IMR-90 (cell line): ENCODE results near the gene ZNRF3. TPM values are rescaled to one million over a fixed set of nuclear protein-coding genes. Genes with fewer than 3 reads are reported as not detected.
"Not testable (repeated sequence)": the region's sequence is repeated elsewhere in the genome, so short reads cannot be mapped to it uniquely, and the experiment has no call there.

Experiments used
- ATAC-seq: fragments of 200-7000 bp; cut with Tn5 transposase; 2 replicates; pipeline ENCODE4 v1.9.1; 2020; ENCODE audit warnings: low read depth, mild to moderate bottlenecking, moderate library complexity
- BruUV-seq: library from RNA; stranded (reverse); fragments of 400-500 nt; replicated peaks from 2 replicates; lab custom pipeline; 2021; lab: Mats Ljungman, UMichigan
- CTCF ChIA-PET: fragments of 300-600 bp; formaldehyde crosslinking; extraction: SDS; loops from one replicate; lab custom pipeline; 2021; ENCODE audit warnings: antibody characterized with exemption; lab: Yijun Ruan, JAX
- POLR2A ChIA-PET: fragments of 300-600 bp; sonication (Branson Sonifier 250); formaldehyde crosslinking; loops from one replicate; lab custom pipeline; 2022; ENCODE audit warnings: antibody characterized with exemption; ENCODE audit not compliant: unreplicated experiment; lab: Charles Lee
- DNase-seq: peaks from one replicate; pipeline ENCODE4 v3.0.0; 2013
- H2AFZ ChIP-seq: replicated peaks from 2 replicates; pipeline ENCODE3; 2013; ENCODE audit warnings: low read length, mild to moderate bottlenecking; ENCODE audit not compliant: poor library complexity
- H2AK5ac ChIP-seq: 2 replicates; pipeline ENCODE4 v1.6.1; 2013; ENCODE audit warnings: low read depth, low read length, inconsistent platforms
- H2AK9ac ChIP-seq: replicated peaks from 2 replicates; pipeline ENCODE3; 2013; ENCODE audit warnings: mild to moderate bottlenecking, low read depth, low read length, moderate library complexity; ENCODE audit not compliant: poor library complexity
- H2BK120ac ChIP-seq: 2 replicates; pipeline ENCODE4 v1.6.1; 2013; ENCODE audit warnings: low read depth, low read length, inconsistent platforms
- H2BK15ac ChIP-seq: 3 replicates; pipeline ENCODE4 v1.6.1; 2013; ENCODE audit warnings: low read depth, low read length, inconsistent platforms
- H2BK20ac ChIP-seq: 2 replicates; pipeline ENCODE4 v1.6.1; 2013; ENCODE audit warnings: low read depth, mild to moderate bottlenecking, inconsistent platforms, low read length, moderate library complexity
- H2BK5ac ChIP-seq: 2 replicates; pipeline ENCODE4 v1.6.1; 2013; ENCODE audit warnings: mild to moderate bottlenecking, low read depth, low read length, inconsistent platforms; ENCODE audit not compliant: poor library complexity, severe bottlenecking
- H3K14ac ChIP-seq: replicated peaks from 2 replicates; pipeline ENCODE4 v1.6.1; 2013; ENCODE audit warnings: low read depth, low read length, inconsistent platforms
- H3K18ac ChIP-seq: 2 replicates; pipeline ENCODE4 v1.6.1; 2013; ENCODE audit warnings: low read depth, low read length, control low read depth
- H3K23ac ChIP-seq: 2 replicates; pipeline ENCODE4 v1.6.1; 2013; ENCODE audit warnings: low read depth, low read length, inconsistent platforms
- H3K27ac ChIP-seq: 2 replicates; pipeline ENCODE4 v1.5.1; 2013; ENCODE audit warnings: mild to moderate bottlenecking, control low read depth, low read length; ENCODE audit not compliant: insufficient read depth
- H3K27me3 ChIP-seq: 2 replicates; pipeline ENCODE4 v1.6.1; 2013; ENCODE audit warnings: low read length; ENCODE audit not compliant: control insufficient read depth, insufficient read depth
- H3K36me3 ChIP-seq: 2 replicates; pipeline ENCODE4 v1.6.1; 2013; ENCODE audit warnings: low read length, mixed read lengths; ENCODE audit not compliant: control insufficient read depth, insufficient read depth
- H3K4ac ChIP-seq: 2 replicates; pipeline ENCODE4 v1.6.1; 2013; ENCODE audit warnings: low read depth, low read length, inconsistent platforms
- H3K4me1 ChIP-seq: 2 replicates; pipeline ENCODE4 v1.6.1; 2013; ENCODE audit warnings: low read length, mixed read lengths; ENCODE audit not compliant: control insufficient read depth, insufficient read depth
- H3K4me2 ChIP-seq: 2 replicates; pipeline ENCODE4 v1.6.1; 2013; ENCODE audit warnings: low read depth, mild to moderate bottlenecking, control low read depth, low read length, moderate library complexity
- H3K4me3 ChIP-seq: 2 replicates; pipeline ENCODE4 v1.5.1; 2013; ENCODE audit warnings: low read depth, mild to moderate bottlenecking, control low read depth, low read length, moderate library complexity; ENCODE audit not compliant: insufficient read depth
- H3K56ac ChIP-seq: 2 replicates; pipeline ENCODE4 v1.6.1; 2013; ENCODE audit warnings: low read length, inconsistent platforms; ENCODE audit not compliant: insufficient read depth; ENCODE audit errors: extremely low read depth
- H3K79me1 ChIP-seq, 2 experiments: 2 replicates each; pipeline ENCODE4 v1.6.1; 2013; ENCODE audit warnings: low read length in 2 of 2, inconsistent platforms in 1 of 2, low read depth in 1 of 2
- H3K9ac ChIP-seq: 2 replicates; pipeline ENCODE4 v1.6.1; 2013; ENCODE audit warnings: low read depth, low read length, control low read depth
- H3K9me1 ChIP-seq: 2 replicates; pipeline ENCODE4 v1.6.1; 2013; ENCODE audit warnings: low read length, inconsistent platforms; ENCODE audit not compliant: insufficient read depth
- H3K9me3 ChIP-seq: 2 replicates; pipeline ENCODE4 v1.6.1; 2013; ENCODE audit warnings: low read length; ENCODE audit not compliant: control insufficient read depth, insufficient read depth
- H4K20me1 ChIP-seq: 2 replicates; pipeline ENCODE4 v1.6.1; 2013; ENCODE audit warnings: low read length, inconsistent platforms; ENCODE audit not compliant: insufficient read depth
- H4K5ac ChIP-seq: 2 replicates; pipeline ENCODE4 v1.6.1; 2013; ENCODE audit warnings: mild to moderate bottlenecking, low read depth, low read length, control low read depth
- H4K8ac ChIP-seq, 2 experiments: 2 replicates each; pipeline ENCODE4 v1.6.1; 2013; ENCODE audit warnings: low read depth in 2 of 2, low read length in 2 of 2, control low read depth in 1 of 2, inconsistent platforms in 1 of 2
- H4K91ac ChIP-seq: 2 replicates; pipeline ENCODE4 v1.6.1; 2013; ENCODE audit warnings: low read depth, low read length, inconsistent platforms; ENCODE audit not compliant: insufficient read depth
- CEBPB ChIP-seq: IDR thresholded peaks from 2 replicates; pipeline ENCODE4 v1.6.1; 2012; ENCODE audit warnings: low read depth, low read length, improper control_type of control experiment
- WGBS, 2 experiments: methylation state at CpG; one replicate each; pipeline versions ENCODE4 v1.1.5 to v1.1.7; 2013; ENCODE audit warnings: missing lambda C conversion rate in 2 of 2; ENCODE audit not compliant: insufficient read length in 1 of 2; ENCODE audit errors: extremely low coverage in 2 of 2; 5-methylcytosine and 5-hydroxymethylcytosine counted together
- dilution Hi-C: fragments of 300-500 bp; cut with HindIII; formaldehyde crosslinking; loops from one replicate; pipeline ENCODE4 v1.14.3; 2018; ENCODE audit warnings: low sequenced_read_pairs; ENCODE audit not compliant: unreplicated experiment
- in situ Hi-C: fragments of 300-500 bp; cut with MboI; formaldehyde crosslinking; loops from 3 replicates; pipeline ENCODE4 v1.14.3; 2019; ENCODE audit warnings: low sequenced_read_pairs, inconsistent platforms, mixed read lengths
- intact Hi-C: fragments of 100-400 bp; cut with micrococcal nuclease; formaldehyde crosslinking; loops from 2 replicates; pipeline ENCODE4 v1.10.0; 2022
- polyA plus RNA-seq, 3 experiments: library from polyadenylated mRNA; depleted of rRNA; stranded (reverse); fragments of >200 nt; gene quantifications; 2 replicates each; pipeline ENCODE4 v1.2.3, GENCODE V29; 2012; ENCODE audit warnings: low replicate concordance in 1 of 3
- total RNA-seq: library from RNA; depleted of rRNA; stranded (reverse); fragments of >200 nt; gene quantifications from 2 replicates; pipeline ENCODE4 v1.2.3, GENCODE V29; 2012

The ZNRF3 gene
- total and polyA plus RNA-seq, 2 of the 4 experiments (the other 2 are of a cell fraction) = 1.4 to 2.4 TPM

- ATAC-seq, H2BK15ac ChIP-seq, H3K18ac ChIP-seq, H3K36me3 ChIP-seq, intact Hi-C loops, H3K27ac ChIP-seq, H2AK9ac ChIP-seq, H4K91ac ChIP-seq, H3K27me3 ChIP-seq, H2BK5ac ChIP-seq, DNase-seq, POLR2A ChIA-PET, H3K14ac ChIP-seq, H4K20me1 ChIP-seq, H3K9me1 ChIP-seq, CTCF ChIA-PET, H3K4me1 ChIP-seq, in situ Hi-C loops, H3K9me3 ChIP-seq, H3K4me2 ChIP-seq, H2BK120ac ChIP-seq, H2AFZ ChIP-seq, H2AK5ac ChIP-seq, H3K23ac ChIP-seq, BruUV-seq, H4K8ac ChIP-seq, H3K4me3 ChIP-seq, H3K4ac ChIP-seq, H3K56ac ChIP-seq, H3K9ac ChIP-seq, dilution Hi-C loops, H2BK20ac ChIP-seq, H3K79me1 ChIP-seq, H4K5ac ChIP-seq: not testable (repeated sequence)
- TF ChIP-seq CEBPB = 0 out of 2 replicates have a peak, but pooled peaks have one; percentile 29
- 100% methylated on average over 1 of the region's 7 CpGs; no CpG with 5 or more reads in 1 of the 2 experiments for WGBS, 2 experiments
Measured at GRCh38 chr22:29083576-29083932, 200.2 kb downstream of the ZNRF3 start.
